Stimulated activated naive CD8-positive, alpha-beta T cell treated with anti-CD3 and anti-CD28 coated beads, Interleukin-15, Interleukin-2, amounts not matched to agents 100 ng/mL and 50 ng/mL, for 24 hours (primary cell): ENCODE measurements around the gene AASS.

Experiments used
- H3K27ac Mint-ChIP-seq: one replicate; pipeline ENCODE4 v1.8.0; 2021; ENCODE audit warnings: mild to moderate bottlenecking, mixed read lengths
- H3K27me3 Mint-ChIP-seq: one replicate; pipeline ENCODE4 v1.8.0; 2021; ENCODE audit warnings: mixed read lengths
- H3K36me3 Mint-ChIP-seq: one replicate; pipeline ENCODE4 v1.8.0; 2021; ENCODE audit warnings: low read depth, mixed read lengths
- H3K4me1 Mint-ChIP-seq: one replicate; pipeline ENCODE4 v1.8.0; 2021; ENCODE audit warnings: low read depth, mixed read lengths
- H3K4me3 Mint-ChIP-seq: one replicate; pipeline ENCODE4 v1.8.0; 2021; ENCODE audit warnings: mild to moderate bottlenecking, mixed read lengths
- H3K9me3 Mint-ChIP-seq: one replicate; pipeline ENCODE4 v1.8.0; 2021; ENCODE audit warnings: mixed read lengths

The AASS gene

DNA sequence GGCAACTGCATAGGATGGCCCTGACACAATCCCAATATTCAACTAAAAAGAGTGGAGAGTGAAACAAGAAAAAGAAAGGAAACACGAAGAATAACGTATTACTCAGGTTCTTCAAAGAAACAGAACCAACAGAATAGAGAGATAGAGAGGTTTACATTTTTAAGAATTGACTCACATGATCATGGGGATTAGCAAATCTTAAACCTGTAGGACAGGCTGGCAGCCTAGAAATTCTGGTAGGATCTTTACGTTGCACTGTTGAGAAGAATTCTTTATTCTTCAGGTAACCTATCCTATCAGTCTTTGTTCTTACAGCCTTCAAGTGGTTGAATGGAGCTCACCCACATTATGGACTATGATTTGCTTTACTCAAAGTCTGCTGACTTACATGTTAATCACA, 103.9 kb downstream of the AASS start:
- Mint-ChIP-seq H3K36me3 (no peaks in the 10 kb centered on the region), H3K4me1 (no peaks in the 10 kb centered on the region), H3K27ac (no peak overlapping the region), H3K4me3 (no peak overlapping the region), H3K27me3 (no peaks in the 10 kb centered on the region), H3K9me3 (no peaks in the 10 kb centered on the region)

DNA sequence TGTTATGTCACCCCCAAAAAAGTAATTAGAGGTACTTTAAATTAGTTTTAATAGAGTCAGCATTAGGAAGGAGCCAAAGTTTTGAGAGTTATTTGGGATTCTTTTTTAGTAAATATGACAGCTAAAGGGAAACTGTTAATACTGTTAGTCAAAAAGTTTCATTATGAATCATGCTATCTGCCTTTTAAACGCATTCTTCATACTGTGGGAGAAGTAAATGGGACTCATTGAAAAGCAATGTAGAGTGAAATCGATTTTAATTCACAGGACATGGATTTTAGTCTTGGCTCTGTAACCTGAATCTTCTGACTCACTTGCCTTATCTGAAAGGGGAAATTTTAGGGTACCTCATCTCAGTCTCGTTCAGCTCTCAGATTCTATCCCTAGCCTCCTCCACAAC, 105.1 kb downstream of the AASS start:
- H3K36me3 Mint-ChIP-seq, result no peaks in the 10 kb centered on the region
- no peak overlapping the region for H3K4me3 Mint-ChIP-seq
- no peak overlapping the region for H3K27ac Mint-ChIP-seq
- no peaks in the 10 kb centered on the region for H3K4me1 Mint-ChIP-seq
- no peaks in the 10 kb centered on the region for H3K27me3 Mint-ChIP-seq
- no peaks in the 10 kb centered on the region for H3K9me3 Mint-ChIP-seq

DNA sequence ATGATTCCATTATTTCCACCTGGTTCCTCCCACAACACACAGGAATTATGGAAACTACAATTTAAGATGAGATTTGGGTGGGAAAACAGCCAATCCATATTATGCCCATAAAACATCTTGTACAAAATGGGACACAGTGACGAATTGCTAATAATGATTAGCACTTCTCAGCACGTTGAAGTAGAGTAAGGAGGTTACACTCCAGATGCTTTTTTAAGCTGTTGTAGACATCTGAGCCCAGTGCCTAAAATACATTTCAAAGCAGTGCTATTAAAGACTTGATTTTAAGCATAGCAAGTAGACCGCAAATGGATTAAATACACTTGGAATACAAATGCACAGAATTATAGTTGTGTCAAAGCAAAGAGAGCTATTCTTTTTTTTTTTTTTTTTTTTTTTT, 105.9 kb downstream of the AASS start:
- no peaks in the 10 kb centered on the region for H3K27me3 Mint-ChIP-seq
- H3K9me3 Mint-ChIP-seq, result no peaks in the 10 kb centered on the region
- H3K36me3 Mint-ChIP-seq, result no peaks in the 10 kb centered on the region
- no peak overlapping the region for H3K27ac Mint-ChIP-seq
- no peaks in the 10 kb centered on the region for H3K4me1 Mint-ChIP-seq
- no peak overlapping the region for H3K4me3 Mint-ChIP-seq

DNA sequence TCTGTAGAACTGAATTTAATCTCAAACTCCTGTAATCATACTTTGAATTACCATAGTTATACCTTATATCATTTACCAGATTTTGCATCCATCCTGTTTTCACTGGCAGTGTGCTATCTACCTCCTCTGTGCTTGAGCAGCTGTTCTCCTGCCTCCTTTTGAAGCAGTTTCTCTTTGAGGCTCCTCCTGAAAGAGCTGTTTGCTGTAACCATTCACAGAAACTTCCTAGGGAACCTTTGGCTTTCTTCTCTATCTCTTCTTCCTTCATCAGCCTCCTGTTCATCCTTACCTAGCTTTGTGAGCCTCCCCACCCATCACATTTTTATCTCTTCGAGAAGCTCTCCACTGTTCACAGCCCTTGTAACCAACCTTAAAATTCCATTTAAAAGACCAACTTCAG, 108.2 kb downstream of the AASS start:
- Mint-ChIP-seq H3K36me3 (no peaks in the 10 kb centered on the region), H3K9me3 (no peaks in the 10 kb centered on the region), H3K27ac (no peak overlapping the region)

DNA sequence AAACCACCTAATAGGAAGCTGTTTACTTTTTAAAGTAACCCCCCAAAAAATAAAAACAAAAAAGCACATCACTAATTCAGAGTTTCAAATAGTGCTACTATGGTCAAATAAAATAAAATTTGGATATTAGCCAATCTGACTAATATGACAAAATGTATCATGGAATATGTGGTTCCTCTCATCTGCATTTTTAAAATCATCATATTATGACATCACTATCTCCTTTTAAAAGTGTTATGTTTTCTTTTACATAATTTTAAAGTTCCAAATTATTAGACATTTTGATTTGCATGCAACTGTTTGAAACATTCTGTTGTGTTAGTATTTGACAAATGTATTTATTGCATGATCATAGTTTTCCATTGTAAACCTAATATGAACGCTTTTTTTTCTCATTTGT, 110.4 kb downstream of the AASS start:
- Mint-ChIP-seq H3K36me3 (no peaks in the 10 kb centered on the region), H3K9me3 (no peaks in the 10 kb centered on the region), H3K27me3 (no peaks in the 10 kb centered on the region), H3K4me1 (no peaks in the 10 kb centered on the region), H3K27ac (no peak overlapping the region), H3K4me3 (no peak overlapping the region)

More for the DNA sequence above, 108.2 kb downstream of the AASS start:
- H3K4me1 Mint-ChIP-seq, result no peaks in the 10 kb centered on the region
- no peak overlapping the region for H3K4me3 Mint-ChIP-seq
- no peaks in the 10 kb centered on the region for H3K27me3 Mint-ChIP-seq

DNA sequence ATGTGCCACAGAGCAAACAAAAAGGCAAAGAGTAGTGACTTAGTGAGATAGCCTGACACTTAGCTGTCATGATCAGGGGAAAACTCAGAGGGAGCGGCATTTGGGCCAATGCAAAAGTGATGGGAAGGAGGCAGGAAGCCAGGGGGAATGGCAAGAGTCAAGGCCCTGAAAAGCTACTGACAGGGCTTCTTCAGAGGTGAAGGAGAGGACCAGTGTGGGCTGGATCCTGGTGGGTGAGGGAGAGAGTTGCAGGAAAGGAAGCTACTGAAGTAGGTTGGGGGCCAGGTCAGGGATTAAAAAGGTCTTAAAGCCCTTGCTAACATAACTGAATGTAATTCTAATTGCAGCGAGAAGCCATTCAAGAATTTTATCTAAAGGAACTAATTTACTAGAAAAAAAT, 117.0 kb downstream of the AASS start:
- no peaks in the 10 kb centered on the region for H3K27me3 Mint-ChIP-seq

More for the DNA sequence above, 117.0 kb downstream of the AASS start:
- Mint-ChIP-seq H3K4me1 (no peaks in the 10 kb centered on the region), H3K9me3 (no peaks in the 10 kb centered on the region), H3K36me3 (no peaks in the 10 kb centered on the region), H3K27ac (no peak overlapping the region), H3K4me3 (no peak overlapping the region)
